ENCODE results near the gene DOCK3.
"Not testable (repeated sequence)": the region's sequence is repeated elsewhere in the genome, so short reads cannot be mapped to it uniquely, and the experiment has no call there.

DOCK3 gene

DNA sequence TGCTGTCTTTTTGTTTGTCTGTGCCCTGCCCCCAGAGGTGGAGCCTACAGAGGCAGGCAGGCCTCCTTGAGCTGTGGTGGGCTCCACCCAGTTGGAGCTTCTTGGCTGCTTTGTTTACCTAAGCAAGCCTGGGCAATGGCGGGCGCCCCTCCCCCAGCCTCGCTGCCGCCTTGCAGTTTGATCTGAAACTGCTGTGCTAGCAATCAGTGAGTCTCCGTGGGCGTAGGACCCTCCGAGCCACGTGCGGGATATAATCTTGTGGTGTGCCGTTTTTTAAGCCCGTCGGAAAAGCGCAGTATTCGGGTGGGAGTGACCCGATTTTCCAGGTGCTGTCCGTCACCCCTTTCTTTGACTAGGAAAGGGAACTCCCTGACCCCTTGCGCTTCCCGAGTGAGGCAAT is 303.9 kb downstream of the DOCK3 start:
- not testable (repeated sequence) for DNase-seq (ENCODE audit: low read depth in 2 of 2)

DNA sequence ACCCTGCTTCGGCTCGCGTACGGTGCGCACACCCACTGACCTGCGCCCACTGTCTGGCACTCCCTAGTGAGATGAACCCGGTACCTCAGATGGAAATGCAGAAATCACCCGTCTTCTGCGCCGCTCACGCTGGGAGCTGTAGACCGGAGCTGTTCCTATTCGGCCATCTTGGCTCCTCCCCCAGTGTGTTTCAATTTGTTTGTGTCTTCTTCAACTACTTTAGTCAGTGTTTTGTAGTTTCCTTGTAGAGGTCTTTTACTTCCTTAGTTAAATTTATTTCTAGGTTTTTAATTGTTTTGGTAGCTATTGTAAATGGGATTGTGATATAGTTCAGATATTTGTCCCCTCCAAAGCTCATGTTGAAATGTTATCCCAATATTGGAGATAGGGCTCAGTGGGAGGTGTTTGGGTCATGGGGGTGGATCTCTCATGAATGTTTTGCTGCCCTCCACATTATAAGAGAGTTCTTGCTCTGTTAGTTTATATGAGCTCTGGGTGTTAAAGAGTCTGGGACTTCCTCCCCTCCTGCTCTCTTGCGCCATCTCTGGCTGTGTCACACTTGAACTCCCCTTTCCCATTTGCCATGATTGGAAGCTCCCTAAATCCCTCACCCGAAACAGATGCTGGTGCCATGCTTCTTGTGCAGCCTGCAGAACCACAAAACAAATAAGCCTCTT is 304.4 kb downstream of the DOCK3 start:
- DNase-seq (ENCODE audit: low read depth in 2 of 2): no peak

DNA sequence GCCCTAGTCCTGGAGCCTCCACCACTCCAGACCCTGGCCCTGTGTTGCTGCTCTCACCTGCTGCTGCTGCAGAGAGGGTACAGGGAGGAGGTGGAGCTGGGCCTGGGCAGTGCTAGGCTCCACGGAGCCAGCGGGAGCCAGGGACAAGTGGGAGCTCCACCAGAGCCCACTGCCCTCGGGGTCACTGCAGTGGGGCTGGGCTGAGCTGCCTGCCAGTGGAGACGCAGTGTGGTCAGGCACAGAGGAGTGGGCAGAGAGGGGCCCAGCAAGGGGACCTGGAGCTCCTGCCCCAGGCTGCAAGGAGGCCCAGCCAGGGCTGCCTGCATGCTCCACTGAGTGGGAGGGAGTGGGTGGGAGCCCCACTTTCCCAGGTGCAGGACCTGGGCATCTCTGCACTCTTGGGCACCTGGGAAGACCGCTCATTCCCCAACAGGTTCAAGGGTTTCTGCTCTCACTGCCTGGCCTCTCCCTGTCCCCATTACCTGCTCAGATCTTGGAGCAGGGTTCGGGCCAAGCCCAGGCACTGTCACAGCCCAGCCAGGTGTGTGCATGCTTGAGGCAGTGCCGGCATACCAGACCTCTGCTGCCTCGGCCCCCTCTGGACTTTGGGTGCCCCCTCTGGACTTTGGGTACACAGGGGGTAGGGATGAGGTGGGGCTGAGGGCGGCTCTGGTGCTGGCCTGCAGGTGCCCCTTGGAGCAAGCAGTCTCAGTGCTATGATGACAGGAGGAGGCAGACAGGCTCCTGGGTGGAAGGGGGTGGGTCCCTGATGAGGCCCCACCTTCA is 308.0 kb downstream of the DOCK3 start:
- no peak for DNase-seq (ENCODE audit: low read depth in 2 of 2)

DNA sequence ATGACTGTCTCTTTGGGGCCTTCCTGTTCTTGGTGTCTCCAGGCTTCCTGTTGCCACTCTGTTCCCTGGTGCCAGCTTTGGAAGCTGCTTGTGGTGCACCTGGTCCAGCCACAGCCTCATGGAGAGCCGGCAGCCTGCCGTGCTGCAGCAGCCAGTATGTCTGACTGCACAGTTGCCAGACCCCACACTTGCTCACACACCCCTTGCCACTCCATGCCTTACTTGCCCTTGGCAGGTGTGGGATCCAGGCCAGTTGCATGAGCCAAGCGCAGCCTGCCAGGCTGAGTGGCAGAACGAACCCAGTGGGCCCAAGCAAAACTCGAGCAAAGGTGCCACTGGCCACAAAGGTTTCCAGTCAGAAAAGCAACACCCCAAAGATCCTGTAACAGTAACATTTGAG is 309.2 kb downstream of the DOCK3 start:
- DNase-seq (ENCODE audit: low read depth in 2 of 2): no peak

DNA sequence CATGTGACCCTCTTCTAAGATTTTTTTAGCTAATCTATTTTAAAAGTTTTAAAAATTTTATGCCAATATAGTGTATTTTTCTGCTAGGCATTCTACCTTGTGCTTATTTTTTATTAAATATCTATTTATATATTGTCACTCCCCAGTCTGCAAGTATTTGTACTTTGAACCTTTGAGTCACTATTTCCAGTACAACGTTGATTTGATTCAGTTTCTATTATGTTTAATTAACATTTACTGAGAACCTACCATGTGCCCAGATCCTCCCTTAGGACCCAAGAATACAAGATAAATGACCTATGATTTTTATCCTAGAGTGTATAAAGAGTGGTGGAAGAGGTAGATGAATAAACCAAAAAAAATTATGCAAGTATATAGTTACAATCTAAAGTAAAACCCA is 311.2 kb downstream of the DOCK3 start:
- no peak for DNase-seq (ENCODE audit: low read depth in 2 of 2)

DNA sequence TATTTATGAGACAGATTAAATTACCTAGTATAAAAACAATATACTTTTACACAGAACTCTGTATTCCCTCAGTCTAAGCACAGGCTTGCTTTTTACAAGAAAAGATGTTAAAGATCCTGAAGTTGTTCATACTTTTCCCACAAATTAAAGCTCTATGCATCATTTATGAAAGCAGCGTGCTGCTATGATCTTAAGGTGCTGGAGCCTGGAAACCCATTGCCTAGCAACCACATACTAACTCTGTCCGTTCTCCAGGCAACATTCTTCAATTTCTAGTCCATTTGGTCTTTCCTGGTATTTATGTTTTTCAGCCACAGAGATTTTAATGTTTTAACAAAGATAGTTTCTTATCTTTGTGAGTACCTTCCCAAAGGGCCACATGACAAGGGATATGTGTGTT is 312.0 kb downstream of the DOCK3 start:
- no peak for DNase-seq (ENCODE audit: low read depth in 2 of 2)

DNA sequence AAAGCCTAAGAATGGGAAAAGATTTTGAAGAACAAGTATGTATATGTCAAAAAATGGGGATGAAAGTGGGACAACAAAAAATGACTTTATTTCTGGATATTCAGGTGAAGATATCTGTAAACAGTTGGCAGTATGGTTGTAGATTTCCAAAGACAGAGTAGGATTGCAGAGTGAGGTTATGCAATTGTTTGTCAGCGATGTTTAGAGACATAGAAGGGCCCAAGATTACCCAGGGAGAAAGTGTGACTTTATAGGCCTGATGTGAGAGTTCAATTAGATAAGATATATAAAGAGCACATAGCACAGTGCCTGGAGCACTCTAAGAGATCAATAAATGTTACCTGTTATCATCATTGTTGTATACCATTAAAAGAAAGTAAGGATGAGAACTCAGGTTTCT is 319.8 kb downstream of the DOCK3 start:
- DNase-seq (ENCODE audit: low read depth in 2 of 2): no peak

DNA sequence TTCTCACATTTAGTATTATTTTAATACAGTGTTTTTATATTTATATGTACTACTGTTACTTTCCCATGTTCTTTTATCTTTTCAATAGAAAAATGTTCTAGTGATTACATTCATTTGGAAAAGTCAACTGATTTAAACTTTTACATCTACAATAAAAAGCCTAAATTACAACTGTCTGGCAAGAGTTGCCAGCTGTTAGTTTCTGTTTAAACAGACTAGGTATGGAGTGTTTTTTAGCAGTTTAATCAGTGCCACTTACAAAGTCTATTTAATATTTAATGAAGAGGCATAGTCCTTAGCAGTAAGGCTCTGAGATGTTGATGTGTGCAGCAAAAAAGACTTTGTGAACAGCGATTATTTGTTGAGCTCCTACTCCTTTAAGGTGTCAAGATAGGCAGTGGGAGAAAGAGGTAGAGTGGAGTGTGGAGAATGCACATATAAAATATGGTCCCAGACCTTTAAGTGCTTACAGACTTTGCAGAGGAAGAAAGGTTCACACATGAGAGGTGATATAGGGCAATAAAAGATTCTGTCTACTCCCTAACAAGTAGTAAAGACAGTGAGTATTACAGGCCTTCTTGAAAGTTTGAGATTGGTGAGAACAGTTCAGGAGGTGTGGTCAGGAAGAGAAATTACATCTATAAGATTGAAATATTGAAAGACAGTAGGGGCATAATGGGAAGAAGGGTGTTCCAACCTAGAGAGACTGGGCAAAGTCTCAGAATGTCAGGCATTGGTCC is 320.5 kb downstream of the DOCK3 start:
- no peak for DNase-seq (ENCODE audit: low read depth in 2 of 2)

DNA sequence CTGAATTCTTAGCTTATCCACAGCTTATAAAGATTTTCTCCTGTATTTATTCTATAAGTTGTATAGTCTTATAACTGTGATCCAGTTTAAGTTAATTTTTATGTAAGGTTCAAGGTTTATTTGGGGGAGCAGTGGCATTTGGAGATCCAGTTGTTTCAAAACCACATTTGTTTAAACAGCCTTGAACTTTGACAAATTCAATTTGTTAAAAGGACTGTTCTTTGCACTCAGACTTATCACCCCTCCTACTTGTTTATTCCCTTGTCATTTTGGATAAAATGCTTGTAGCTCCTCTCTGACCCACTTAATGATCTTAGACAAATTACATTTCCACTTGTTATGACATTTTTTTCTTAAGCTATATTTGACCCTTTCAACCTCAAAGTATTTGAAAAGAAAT is 327.8 kb downstream of the DOCK3 start:
- no peak for DNase-seq (ENCODE audit: low read depth in 2 of 2)

DNA sequence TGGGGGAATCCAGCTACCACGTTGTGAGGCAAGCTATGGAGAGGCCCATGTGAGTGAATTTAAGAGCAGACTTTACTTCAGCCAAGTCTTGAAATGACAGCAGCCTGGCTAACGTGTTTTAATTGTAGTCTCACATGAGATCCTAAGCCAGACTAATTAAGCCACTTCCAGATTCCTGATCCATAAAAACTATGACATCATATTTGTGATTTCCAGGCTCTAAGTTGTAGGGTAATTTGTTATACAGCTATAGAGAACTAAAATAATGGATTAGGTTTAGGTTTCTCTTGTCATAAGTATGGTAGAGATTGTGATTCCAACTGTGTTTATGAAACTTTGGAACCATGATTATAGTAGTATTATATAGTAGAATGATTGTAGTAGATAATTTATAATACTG is 329.5 kb downstream of the DOCK3 start:
- no peak for DNase-seq (ENCODE audit: low read depth in 2 of 2)

DNA sequence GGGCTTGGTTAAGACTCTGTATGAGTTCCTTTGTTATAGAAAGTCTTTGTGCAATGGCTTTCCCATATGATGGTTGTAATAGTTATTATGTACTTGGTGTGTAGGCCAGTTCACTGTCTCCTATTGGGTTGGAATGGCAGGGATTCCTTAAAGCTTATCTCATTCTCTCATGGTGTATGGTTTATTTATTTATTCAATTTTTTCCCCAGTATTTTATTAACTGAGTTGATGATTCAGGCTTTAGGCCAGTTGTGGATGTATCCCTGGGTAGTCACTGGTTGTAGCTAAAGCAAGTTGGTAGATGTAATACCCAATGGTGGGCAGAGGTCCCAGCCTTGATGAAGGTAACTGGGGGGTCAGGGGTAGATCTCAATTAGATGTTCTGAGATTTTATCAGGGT is 349.4 kb downstream of the DOCK3 start:
- no peak for DNase-seq (ENCODE audit: low read depth in 2 of 2)

DNA sequence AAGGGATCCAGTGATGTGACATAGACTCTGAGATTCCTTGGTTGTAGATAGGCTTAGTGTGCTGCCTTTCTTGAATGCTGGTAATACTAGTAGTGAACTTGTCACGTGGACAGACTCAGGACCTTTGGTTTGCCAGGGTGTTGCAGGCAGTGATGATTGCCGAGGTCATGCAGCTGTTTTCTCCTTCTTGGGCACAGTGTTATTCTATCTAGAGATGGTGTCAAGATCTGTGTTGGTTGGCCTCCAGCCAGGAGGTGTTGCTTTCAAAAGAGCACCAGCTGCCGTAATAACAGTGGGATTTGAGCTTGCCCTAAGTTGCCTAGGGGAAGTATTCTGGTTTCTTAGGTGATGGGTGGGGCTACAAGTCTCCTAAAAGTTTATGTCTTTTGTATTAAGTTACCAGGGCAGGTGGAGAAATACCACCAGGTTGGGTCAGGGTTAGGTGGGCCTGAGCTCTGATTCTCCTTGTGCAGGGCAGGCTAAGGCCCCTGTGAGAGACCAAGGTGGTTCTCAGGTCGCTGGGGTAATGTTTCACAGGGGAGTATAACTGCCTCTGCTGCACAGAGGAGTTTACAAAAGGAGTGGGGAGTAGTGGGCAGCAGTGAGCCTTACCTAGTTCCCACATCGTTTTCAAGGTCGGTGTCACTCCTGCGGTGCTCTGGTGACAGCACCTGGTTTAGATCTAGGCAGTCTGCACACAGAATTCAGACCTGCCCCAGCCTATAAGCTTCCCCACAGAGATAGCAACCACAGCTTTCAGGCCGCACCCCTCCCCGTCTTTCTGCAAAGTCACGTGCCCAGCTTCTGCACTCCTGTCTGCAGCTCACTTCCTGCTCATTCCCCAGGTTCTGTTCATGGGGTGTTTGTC is 350.3 kb downstream of the DOCK3 start:
- DNase-seq (ENCODE audit: low read depth in 2 of 2): no peak

DNA sequence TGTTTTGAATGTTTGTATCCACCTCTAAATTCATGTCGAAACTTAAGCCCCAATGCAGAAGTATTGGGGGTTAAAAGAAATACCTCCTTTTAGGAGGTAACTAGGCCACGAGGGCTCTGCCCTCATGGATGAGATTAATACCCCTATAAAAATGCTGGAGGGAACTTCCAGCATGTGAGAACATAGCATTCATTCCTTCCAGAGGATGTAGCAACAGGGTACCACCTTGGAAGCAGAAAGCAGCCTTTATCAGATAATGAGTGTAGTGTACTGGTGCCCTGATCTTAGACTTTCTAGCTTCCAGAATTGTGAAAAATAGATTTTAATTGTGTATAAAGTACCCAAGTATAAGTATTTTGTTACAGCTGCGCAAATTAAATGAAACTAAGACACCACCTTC is 356.9 kb downstream of the DOCK3 start:
- no peak for DNase-seq (ENCODE audit: low read depth in 2 of 2)

DNA sequence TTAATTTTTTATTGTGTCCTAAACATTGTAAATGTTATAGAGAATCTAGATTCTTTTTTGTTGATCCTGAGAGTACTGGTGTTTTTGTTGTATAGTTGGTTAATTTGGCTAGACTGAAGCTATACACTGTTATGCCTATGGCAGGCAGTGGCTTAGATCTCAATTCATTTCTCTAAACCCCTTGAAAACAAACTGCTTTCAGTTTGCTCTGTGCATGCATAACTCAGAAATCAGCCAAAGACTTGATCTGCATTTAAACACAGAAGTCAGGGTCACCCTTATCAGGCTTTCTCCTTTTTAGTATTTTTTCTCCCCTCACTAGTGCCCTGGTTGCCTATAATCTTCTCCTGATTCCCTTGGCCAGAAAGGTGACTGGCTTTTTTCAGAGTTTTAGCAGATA is 360.9 kb downstream of the DOCK3 start:
- no peak for DNase-seq (ENCODE audit: low read depth in 2 of 2)

DNA sequence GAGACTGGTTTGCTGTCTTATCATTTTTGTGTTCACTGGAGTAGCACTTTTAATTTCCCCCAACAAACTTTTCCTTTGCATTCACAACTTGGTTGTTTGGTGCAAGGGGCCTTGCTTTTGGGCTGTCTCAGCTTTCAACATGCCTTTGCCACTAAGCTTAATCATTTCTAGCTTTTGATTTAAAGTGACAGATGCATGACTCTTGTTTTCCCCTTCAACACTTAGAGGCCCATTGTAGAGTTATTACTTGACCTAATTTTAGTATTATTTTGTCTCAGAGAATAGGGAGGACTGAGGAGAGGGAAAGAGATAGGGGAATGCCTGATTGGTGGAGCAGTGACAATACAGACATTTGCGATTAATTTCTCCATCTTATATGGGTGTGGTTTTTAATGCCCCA is 370.3 kb downstream of the DOCK3 start:
- DNase-seq (ENCODE audit: low read depth in 2 of 2): no peak

DNA sequence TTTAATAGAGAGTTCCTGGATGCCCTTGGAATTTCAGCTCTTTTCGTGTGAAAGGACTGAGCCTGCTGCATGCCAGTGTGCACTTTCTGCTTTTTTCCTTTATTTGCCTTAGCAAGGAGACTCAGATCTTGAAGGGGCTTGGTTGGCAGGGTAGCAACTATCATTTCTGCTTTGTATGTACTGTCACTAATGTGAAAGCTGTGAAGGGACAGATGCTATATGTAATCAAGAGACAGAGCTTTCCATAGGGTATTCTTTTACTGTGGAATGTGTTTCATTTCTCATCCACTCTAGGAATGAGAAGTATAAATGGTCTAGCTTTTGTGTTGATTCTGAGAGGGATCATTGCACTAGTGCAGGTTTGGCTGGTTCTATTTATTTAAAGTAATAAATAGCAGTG is 377.8 kb downstream of the DOCK3 start:
- DNase-seq (ENCODE audit: low read depth in 2 of 2): no peak

DNA sequence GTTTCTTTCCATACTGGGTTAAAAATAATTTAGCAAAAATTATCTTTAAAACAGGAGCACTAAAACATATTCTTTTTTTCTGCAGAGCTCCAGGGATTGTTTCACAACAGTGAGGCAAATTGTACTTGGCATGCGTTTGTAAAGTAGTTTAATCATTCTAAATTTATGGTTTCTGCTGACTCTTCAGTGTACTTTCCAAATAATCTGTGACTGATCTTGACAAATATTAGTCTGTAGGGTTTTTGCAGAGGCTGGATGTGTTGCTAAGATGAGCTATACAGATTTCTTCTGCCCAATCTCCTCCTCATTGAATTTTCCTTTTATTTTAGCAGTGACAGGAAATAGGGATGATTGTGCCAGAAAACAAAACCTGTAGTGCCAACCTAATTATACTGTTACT is 382.4 kb downstream of the DOCK3 start:
- no peak for DNase-seq (ENCODE audit: low read depth in 2 of 2)

DNA sequence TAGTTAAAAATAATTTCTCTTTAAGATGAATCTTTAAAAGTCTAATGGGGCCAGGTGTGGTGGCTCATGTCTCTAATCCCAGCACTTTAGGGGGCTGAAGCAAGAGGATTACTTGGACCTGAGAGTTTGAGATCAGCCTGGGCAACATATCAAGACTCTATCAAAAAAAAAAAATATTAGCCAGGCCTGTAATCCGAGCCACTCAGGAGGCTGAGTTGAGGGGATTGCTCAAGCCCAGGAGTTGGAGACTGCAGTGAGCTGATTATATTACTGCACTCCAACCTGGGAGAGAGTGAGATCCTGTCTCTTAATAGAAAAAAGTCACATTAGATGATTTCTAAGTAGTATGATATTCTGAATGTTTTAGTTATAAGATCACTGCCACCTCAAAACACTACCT is 388.3 kb downstream of the DOCK3 start:
- no peak for DNase-seq (ENCODE audit: low read depth in 2 of 2)

DNA sequence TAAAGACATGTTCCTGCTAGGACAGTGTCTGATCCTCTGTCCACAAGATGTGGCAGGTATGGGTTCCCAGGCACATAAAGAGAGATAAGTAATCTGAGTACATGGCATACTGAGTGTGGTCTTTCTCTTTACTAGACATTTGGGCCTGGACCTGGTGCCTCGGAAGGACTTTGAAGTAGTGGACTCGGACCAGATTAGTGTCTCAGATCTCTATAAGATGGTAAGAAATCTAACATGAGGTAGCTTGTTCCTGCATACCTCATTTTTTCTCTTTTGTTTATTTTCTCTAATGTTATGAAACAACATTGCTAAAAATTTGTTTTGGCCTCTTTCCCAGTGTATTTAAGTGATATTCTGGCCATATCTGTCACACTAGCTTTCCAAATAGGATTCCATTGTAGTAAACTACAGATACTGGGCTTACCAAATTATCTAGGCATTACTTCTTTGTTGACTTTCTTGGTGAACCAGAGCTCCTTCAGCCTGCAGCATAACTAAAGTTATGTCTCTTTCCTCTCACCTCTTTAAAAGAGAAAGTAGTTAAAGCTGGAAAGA is 400.6 kb downstream of the DOCK3 start:
- DNase-seq (ENCODE audit: low read depth in 2 of 2): no peak

DNA sequence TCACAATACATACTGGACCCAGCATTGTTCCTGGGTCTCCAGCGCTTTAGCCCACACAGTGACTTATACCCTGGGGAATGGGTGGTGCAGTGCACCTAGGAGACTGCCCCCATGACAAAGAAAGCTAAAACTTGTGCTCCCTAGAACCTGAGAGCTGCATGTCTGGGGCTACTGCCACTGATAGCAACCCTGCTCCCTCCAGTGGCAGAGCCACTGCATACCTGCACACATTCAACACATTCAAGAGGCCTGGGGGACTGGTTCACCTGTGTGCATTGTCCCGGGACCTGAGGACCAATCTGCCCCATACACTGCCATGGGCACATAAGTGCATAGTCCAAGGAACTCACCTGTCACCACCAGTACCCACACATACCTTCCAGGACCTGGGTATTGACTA is 407.6 kb downstream of the DOCK3 start:
- DNase-seq (ENCODE audit: low read depth in 2 of 2): no peak

DNA sequence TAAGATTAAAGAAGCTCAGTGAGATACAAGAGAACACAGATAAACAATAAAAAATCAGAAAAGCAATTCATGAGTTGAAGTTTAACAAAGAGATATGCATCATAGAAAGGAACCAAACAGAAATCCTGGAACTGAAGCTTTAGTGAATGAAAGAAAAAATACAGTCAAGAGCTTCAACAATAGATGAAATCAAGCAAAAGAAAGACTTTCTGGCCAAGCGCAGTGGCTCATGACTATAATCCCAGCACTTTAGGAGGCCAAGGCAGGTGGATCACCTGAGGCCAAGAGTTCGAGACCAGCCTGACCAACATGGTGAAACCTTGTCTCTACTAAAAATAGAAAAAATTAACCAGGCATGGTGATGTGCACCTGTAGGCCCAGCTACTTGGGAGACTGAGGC is 408.8 kb downstream of the DOCK3 start:
- no peak for DNase-seq (ENCODE audit: low read depth in 2 of 2)

DNA sequence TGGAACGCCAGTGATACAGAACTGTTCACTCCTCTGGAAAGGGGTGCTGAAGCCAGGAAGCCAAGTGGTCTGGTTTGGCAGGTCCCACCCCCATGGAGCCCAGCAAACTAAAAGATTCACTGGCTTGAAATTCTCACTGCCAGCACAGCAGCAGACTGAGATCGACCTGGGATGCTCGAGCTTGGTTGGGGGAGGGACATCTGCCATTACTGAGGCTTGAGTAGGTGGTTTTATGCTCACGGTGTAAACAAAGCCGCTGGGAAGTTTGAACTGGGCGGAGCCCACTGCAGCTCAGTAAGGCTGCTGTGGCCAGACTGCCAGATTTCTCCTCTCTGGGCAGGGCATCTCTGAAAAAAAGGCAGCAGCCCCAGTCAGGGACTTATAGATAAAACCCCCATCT is 417.4 kb downstream of the DOCK3 start:
- DNase-seq (ENCODE audit: low read depth in 2 of 2): not testable (repeated sequence)
